HG02970 (cell line): Measurements from ENCODE around the gene ESPL1.
"Not testable (repeated sequence)": the region's sequence is repeated elsewhere in the genome, so short reads cannot be mapped to it uniquely, and the experiment has no call there.

Experiments used
- ATAC-seq: cut with Tn5 transposase; IDR thresholded peaks from one replicate; pipeline ENCODE4 v1.9.1; 2021; ENCODE audit warnings: mild to moderate bottlenecking, moderate library complexity, moderate number of reproducible peaks; ENCODE audit not compliant: unreplicated experiment, low FRiP score

The ESPL1 gene

GRCh38 chr12:53297106-53297505, 29.0 kb downstream of the ESPL1 start:
- ATAC-seq: not testable (repeated sequence)

GRCh38 chr12:53298164-53298563, 30.1 kb downstream of the ESPL1 start:
- no peak for ATAC-seq

GRCh38 chr12:53299101-53299453, 31.0 kb downstream of the ESPL1 start:
- ATAC-seq: no peak

GRCh38 chr12:53299454-53300180, 31.5 kb downstream of the ESPL1 start, which contains the start of gene MYG1:
TSS of gene MYG1 (plus strand) at chr12:53299695. CDS start at chr12:53299738, 43 bp downstream.
- no peak for ATAC-seq

GRCh38 chr12:53300187-53300586, 32.1 kb downstream of the ESPL1 start:
- no peak for ATAC-seq

- ATAC-seq: no peak
Measured at GRCh38 chr12:53302903-53303302, 34.8 kb downstream of the ESPL1 start.

- no peak for ATAC-seq
Measured at GRCh38 chr12:53306826-53307225, 38.7 kb downstream of the ESPL1 start.

- ATAC-seq: no peak
Measured at GRCh38 chr12:53308276-53308675, 40.2 kb downstream of the ESPL1 start.

GRCh38 chr12:53313996-53314395, 45.9 kb downstream of the ESPL1 start:
- no peak for ATAC-seq

GRCh38 chr12:53320352-53321195, 52.5 kb downstream of the ESPL1 start:
- ATAC-seq: no peak

- no peak for ATAC-seq
Measured at GRCh38 chr12:53324113-53324778, 56.1 kb downstream of the ESPL1 start.

GRCh38 chr12:53324779-53325510, 56.8 kb downstream of the ESPL1 start:
- ATAC-seq: no peak

- no peak for ATAC-seq
Measured at GRCh38 chr12:53325511-53326061, 57.5 kb downstream of the ESPL1 start.

GRCh38 chr12:53326460-53327185, 58.5 kb downstream of the ESPL1 start:
- no peak for ATAC-seq

- ATAC-seq: no peak
Measured at GRCh38 chr12:53327435-53328042, 59.4 kb downstream of the ESPL1 start.

GRCh38 chr12:53328043-53328435, 59.9 kb downstream of the ESPL1 start:
- ATAC-seq: no peak

GRCh38 chr12:53330671-53331070, 62.6 kb downstream of the ESPL1 start:
- ATAC-seq: no peak

GRCh38 chr12:53332339-53332738, 64.2 kb downstream of the ESPL1 start:
- ATAC-seq: not testable (repeated sequence)

GRCh38 chr12:53332744-53333143, 64.6 kb downstream of the ESPL1 start:
- ATAC-seq: no peak
